Right lobe of liver (tissue), 4 donors: ENCODE data around the gene MOCOS.

Experiments used
- POLR2A ChIP-seq: fragments of 450-650 bp; IDR thresholded peaks from one replicate; pipeline ENCODE4 v1.6.1; 2017; ENCODE audit warnings: antibody characterized with exemption, mild to moderate bottlenecking
- TF ChIP-seq, protein P1 (sequence below), 4 donors: fragments of 200-600 bp in 3 of 4; fragments of 450-650 bp in 1 of 4; IDR thresholded peaks; one replicate each; pipeline versions ENCODE4 v1.5.1 to v1.8.0; 2016 to 2022; ENCODE audit warnings: antibody characterized with exemption in 4 of 4, mild to moderate bottlenecking in 2 of 4
- donor health status: DM: no; HTN: no; CAD: no.
- donor health status: DM: no; HTN: no; CAD: no.
- donor health status: DM: no; HTN: yes; CAD: no.

DNA sequence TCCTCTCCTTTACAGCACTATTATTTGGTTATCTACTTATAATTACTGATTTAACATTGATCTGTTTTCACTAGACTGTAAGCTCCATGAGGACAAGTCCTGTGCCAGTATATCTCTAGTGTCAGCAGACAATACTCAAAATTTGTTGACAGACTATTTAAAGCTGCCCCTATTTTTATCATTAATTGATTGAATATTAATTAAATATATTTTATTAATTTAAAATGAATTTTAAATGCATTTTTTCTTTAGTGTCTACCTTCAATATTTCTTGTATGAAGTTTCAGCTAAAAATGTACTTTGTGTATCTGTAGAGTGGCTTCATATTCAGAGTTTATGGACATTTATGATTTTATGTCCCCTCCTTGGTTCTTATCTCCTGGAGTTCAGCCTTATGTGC is 83.9 kb downstream of the MOCOS start:
- TF ChIP-seq, protein P1, sequence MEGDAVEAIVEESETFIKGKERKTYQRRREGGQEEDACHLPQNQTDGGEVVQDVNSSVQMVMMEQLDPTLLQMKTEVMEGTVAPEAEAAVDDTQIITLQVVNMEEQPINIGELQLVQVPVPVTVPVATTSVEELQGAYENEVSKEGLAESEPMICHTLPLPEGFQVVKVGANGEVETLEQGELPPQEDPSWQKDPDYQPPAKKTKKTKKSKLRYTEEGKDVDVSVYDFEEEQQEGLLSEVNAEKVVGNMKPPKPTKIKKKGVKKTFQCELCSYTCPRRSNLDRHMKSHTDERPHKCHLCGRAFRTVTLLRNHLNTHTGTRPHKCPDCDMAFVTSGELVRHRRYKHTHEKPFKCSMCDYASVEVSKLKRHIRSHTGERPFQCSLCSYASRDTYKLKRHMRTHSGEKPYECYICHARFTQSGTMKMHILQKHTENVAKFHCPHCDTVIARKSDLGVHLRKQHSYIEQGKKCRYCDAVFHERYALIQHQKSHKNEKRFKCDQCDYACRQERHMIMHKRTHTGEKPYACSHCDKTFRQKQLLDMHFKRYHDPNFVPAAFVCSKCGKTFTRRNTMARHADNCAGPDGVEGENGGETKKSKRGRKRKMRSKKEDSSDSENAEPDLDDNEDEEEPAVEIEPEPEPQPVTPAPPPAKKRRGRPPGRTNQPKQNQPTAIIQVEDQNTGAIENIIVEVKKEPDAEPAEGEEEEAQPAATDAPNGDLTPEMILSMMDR (IDR thresholded peaks at IDR 0.05) = no peak
- TF ChIP-seq POLR2A = no peak
